GM12864 (cell line): ENCODE measurements around the gene PDS5A.

ENCODE experiments used
- DNase-seq: peaks from one replicate; pipeline ENCODE4 v3.0.0-alpha.2; 2011; ENCODE audit warnings: low read depth
- H3K4me3 ChIP-seq: 2 replicates; pipeline ENCODE4 v1.5.1; 2011; ENCODE audit warnings: mild to moderate bottlenecking, low read depth, low read length, control low read depth
- CTCF ChIP-seq: IDR thresholded peaks from 2 replicates; pipeline ENCODE4 v1.5.1; 2011; ENCODE audit warnings: low read depth, mild to moderate bottlenecking, moderate library complexity, low read length, control low read depth, inconsistent platforms; ENCODE audit errors: missing control alignments

Gene PDS5A

DNA sequence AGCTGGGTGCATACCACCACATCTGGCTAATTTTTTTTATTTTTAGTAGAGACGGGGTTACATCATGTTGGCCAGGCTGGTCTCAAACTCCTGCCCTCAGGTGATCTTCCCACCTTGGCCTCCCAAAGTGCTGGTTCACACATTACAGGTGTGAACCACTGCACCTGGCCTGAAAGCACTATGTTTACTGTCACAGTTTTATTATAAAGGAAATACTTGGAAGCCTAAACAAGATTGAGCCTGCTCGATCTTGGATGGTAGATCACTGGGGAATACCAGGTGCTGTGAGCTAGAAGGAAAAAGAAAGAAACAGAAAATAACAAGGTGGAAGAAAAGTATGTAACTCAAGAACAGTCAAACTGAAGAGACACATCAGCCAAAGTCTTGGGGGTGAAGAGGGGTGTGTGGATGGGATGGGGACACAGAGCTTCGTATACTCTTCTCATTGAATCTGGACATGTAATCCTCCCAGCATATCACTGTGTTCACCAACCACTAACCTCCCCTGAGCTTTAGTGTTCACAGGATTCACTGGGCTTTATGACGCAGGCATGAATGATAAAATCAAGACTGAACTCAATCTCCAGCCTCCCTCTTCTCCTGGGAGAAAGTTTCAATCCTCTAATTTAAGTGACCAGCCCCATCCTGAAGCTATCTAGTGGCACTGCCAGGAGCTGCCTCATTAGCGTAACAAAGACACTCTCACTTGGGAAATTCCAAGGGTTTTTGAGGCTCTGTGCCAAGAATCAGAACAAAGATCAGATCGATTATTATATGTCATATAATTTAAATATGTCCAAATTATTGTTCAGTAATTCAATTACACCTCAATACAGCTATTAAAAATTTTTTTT lies 40.9 kb downstream of the PDS5A start:
- no peak for DNase-seq
- TF ChIP-seq CTCF: no peak
- H3K4me3 ChIP-seq: no peak overlapping the region

- no peak overlapping the region for H3K4me3 ChIP-seq
- no peak for TF ChIP-seq CTCF
- DNase-seq: no peak
Observed at GRCh38 chr4:39933671-39934590, 43.8 kb downstream of the PDS5A start.

GRCh38 chr4:39932776-39933402 lies 44.8 kb downstream of the PDS5A start:
- DNase-seq: no peak
- TF ChIP-seq CTCF: no peak
- H3K4me3 ChIP-seq: no peak overlapping the region

GRCh38 chr4:39931441-39931901 lies 46.2 kb downstream of the PDS5A start:
- TF ChIP-seq CTCF: no peak
- no peak overlapping the region for H3K4me3 ChIP-seq
- no peak for DNase-seq

DNA sequence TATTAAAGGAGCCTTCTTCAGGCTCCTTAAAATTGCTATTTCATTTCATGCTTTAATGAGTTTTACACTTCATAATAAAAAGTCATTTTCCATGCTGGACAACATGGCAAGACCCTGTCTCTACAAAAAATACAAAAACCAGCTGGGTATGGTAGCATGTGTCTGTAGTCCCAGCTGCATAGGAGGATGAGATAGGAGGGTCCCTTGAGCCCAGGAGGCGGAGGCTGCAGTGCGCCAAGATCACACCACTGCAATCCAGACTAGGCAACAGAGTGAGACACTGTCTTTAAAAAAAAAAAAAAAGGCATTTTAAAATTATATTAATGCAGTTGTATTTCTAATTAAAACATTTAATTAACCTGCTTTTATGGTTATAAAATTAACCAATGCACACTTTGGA lies 49.2 kb downstream of the PDS5A start:
- no peak for DNase-seq
- H3K4me3 ChIP-seq: no peak overlapping the region
- TF ChIP-seq CTCF: no peak

DNA sequence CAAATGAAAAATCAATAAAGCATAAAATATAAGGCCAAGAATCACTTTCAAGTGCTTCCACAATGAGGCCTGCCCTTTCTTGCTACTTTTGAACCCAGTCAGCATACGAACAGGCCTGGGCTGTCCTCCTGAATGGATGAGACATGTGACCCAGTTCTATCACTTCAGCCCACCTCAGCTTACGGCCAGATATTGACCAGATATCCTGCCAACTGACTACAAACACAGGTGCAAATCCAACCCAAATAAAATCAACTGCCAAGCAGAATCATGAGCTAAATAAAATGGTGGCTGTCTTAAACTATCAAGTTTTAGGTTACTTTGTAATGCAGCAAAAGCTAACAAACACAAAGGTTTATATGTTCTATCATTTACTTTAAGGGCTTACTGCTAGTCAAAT lies 53.7 kb downstream of the PDS5A start:
- no peak for DNase-seq
- H3K4me3 ChIP-seq: no peak overlapping the region
- no peak for TF ChIP-seq CTCF
